ENCODE measurements around the gene ITGAE.
"Not testable (repeated sequence)": the region's sequence is repeated elsewhere in the genome, so short reads cannot be mapped to it uniquely, and the experiment has no call there.

The ITGAE gene

DNA sequence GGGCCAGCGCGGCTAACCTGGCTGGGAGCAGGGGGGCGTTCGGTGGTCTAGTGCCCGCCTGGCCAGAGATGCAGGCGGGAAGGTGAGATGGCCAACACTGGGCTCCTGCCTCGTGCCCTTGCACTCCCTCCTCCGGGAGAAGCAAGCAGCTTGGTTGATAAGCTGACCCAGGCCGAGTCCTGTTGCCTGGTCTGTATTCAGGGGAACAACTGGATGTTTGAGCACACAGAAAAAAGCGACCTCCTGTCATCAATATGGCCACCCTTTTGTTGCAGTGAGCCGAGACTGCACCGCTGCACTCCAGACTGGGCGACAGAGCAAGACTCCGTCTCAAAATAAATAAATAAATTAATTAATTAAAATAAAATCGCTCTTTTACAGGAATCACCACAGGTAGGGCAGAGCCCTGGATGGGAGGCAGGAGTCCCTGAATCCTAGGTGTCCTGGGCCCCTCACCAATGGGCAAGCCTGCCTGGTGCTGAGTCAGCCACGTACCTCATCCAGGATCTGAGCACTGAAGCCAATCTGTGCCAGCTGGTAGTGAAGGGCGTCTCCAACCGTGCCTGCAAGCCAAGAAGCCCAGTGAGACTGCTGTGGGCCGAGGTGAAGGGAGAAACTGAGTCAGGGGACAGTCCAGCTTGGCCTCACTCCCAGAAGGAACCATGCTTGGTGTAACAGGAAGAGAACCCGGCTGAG lies 45.5 kb downstream of the ITGAE start:
- DNase-seq = no peak

DNA sequence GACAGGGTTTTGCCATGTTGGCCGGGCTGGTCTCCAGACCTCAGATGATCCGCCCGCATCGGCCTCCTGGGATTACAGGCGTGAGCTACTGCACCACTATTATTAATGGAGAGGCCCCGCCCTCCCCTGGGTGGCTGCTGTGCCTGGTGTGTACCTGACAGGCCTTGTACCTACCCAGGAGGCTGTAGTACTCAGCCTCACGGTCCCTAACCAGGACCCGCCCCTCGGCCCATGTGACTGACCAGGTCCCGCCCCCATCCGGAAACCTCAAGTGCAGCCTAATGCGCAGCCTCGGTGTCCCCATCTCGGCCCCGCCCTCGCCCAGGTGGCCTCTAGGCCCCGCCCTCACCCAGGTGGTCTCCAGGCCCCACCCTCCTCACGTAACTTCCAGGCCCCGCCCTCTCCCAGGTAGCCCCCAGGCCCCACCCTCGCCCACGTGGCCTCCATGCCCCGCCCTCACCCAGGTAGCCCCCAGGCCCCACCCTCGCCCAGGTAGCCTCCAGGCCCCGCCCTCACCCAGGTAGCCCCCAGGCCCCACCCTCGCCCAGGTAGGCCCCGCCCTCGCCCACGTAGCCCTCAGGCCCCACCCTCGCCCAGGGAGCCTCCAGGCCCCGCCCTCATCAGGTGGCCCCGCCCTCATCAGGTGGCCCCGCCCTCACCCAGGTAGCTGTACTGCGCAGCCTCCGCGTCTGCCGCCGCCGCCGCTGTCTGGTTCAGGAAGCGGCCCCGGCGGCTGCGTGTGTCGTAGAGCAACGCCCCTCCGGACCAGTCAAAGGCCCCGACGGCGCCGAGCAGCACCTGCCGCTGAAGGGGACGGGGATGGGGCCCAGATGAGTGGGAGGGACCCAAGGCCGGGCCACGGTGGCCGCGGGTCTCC lies 46.3 kb downstream of the ITGAE start:
- peak; percentile 85 for DNase-seq

DNA sequence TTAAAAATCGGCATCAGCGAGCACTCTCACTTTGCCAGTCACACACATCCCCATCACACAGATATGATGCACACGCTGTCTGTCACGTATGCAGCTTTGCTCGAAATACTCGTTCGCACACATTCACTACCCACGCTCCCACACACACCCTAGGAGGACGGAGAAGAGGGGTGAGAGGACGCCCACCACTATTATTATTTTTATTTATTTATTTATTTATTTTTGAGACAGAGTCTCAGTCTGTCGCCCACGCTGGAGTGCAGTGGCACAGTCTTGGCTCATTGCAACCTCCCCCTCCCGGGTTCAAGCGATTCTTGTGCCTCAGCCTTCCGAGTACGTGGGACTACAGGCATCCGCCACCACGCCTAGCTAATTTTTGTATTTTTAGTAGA lies 46.9 kb downstream of the ITGAE start:
- DNase-seq = no peak

DNA sequence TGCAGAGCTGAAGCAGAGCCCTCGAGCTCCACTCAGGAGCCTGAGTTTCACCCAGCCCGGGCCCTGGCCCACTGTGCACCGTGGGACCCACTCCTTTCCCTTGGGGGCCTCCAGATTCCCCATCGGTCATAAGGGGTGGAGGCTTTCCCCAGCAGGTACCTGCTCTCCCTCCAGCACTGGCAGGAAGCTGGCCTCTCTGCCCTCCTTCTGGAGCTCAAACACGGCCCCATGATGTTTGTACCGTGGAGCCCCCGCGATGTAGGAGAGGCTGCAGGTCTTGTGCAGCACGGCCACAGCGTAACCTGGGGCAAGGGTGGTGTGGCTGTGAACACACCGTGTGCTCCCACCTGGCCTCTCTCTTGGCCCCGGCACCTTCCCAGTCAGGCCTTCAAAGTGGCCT lies 47.4 kb downstream of the ITGAE start:
- no peak for DNase-seq

- DNase-seq = no peak
Observed at GRCh38 chr17:3751836-3752235, 49.2 kb downstream of the ITGAE start.

GRCh38 chr17:3750926-3751325 lies 50.1 kb downstream of the ITGAE start:
- peak; percentile 32 for DNase-seq

GRCh38 chr17:3750296-3750695 lies 50.7 kb downstream of the ITGAE start:
- no peak for DNase-seq

DNA sequence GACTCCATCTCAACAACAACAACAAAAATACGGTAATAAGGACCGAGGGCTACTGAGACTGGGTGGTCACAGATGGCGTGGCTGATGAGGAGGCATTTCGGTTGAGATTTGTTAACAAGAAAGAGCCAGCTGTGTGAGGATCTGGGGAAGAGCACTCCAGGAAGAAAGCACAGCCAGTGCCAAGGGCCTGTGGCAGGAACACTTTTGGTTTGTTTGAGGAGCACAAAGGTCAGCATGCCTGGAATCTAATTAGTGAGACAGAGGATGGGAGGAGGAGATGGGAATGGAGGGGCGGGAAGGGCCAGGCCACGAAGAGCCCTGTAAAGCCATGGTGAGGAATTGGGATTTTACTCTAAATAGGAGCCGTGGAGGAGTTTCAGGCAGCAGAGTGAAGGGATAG lies 52.4 kb downstream of the ITGAE start:
- DNase-seq = no peak

GRCh38 chr17:3747805-3748204 lies 53.2 kb downstream of the ITGAE start:
- no peak for DNase-seq

DNA sequence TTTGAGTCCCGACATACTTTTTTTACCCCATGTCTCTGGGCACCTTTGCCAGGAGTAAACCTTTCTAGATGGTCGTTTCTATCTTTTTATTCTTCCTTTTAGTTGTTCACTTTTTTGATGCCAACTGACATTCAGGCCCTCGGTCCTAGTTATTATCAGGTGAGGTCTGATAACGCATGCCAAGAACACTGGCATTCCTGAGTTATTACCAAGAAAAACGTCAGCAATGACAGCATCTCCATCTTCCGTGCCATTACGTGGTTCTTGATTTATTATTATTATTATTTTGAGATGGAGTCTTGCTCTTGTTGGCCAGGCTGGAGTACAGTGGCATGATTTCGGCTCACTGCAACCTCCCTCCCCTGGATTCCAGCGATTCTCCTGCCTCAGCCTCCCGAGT lies 55.9 kb downstream of the ITGAE start:
- DNase-seq = no peak

- no peak for DNase-seq
Observed at GRCh38 chr17:3744014-3744413, 57.0 kb downstream of the ITGAE start.

DNA sequence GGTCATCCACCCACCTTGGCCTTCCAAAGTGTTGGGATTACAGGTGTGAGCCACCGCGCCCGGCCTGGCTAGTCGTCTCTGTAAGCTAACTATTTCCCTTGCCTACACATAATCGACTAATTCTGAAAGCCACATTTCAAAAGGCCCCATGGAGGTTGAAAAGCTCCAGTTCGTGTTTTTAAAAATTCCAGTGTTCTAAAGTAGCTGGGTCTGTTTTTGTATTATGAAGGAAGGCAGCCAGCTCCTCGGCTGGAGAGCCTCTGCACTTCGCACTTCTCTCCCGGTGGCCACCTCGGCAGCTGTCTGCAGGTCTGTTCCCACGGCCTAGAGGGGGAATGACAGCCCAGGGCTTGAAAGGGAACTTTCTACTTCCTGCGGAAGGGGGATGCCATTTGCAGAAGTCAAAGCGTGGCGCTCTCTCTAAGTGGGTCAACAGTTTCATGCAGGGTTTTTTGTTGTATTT lies 60.3 kb downstream of the ITGAE start:
- DNase-seq = no peak

- no peak for DNase-seq
Observed at GRCh38 chr17:3739422-3740124, 61.4 kb downstream of the ITGAE start.

DNA sequence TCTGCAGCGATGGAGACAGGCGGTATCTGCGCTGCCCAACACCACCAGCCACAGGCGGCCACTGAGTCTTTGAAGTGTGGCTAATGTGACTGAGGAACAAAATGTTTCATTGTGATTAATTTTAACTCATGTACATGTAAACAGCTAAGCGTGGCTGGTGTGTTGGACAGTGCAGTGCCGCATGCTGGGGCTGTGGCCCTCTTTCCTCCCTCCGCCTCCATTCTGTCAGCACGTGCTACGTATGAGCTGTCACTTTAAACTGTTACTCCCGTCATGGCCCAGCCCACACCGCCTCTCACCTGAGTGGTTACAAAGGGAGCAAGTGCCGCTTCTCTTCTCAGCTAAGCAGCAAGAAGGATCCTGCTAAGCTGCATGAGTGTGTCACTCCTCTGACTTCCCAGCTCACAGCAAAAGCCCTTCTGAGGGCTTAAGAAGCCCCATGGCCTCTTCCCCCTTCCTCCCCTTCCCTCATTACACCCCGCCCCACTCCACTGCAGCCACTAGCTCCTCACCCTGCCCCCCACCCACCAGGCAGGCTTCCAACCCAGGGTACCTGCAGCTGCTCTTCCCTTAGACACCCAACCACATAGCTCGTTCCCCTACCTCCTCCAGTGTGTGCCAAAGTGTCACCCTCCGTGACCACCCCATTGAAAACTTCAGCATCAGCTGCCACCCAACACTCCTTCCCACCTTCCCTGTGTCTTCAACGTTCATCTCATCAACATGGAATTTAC lies 62.3 kb downstream of the ITGAE start:
- peak; percentile 57 for DNase-seq

GRCh38 chr17:3735515-3735914 lies 65.5 kb downstream of the ITGAE start:
- no peak for DNase-seq

DNA sequence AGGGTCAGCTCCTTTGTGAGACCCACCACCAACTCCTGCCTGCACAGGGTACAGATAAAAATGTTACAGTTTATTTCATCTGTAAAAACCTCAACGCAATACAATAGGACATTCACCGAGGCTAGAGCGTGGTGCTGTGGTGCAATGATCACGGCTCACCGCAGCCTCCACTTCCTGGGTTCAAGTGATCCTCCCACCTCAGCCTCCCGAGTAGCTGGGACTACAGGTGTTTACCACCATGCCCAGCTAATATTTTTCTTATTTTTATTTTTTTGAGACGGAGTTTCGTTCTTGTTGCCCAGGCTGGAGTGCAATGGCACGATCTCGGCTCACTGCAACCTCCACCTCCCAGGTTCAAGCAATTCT lies 66.1 kb downstream of the ITGAE start:
- not testable (repeated sequence) for DNase-seq

DNA sequence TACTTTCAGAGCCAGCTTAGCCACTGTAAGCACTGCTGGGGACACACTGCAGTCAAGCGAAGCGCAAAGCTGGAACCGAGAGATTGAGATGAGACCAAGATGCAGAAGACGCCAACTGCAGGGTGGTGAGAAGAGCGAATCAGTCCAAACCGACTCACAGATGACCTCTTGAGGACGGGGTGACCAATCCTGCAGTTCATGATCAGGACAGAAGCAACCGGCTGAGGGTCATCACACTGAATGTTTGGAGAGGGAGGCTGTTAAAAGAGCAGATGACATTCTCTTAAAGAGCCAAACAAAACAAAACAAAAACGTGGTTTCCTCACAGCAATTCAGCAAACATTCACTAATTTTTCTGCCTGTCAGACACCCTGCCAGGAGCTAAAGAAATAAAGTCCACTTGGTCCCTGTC lies 68.8 kb downstream of the ITGAE start:
- no peak for DNase-seq

- no peak for DNase-seq
Observed at GRCh38 chr17:3730881-3731429, 70.0 kb downstream of the ITGAE start.

DNA sequence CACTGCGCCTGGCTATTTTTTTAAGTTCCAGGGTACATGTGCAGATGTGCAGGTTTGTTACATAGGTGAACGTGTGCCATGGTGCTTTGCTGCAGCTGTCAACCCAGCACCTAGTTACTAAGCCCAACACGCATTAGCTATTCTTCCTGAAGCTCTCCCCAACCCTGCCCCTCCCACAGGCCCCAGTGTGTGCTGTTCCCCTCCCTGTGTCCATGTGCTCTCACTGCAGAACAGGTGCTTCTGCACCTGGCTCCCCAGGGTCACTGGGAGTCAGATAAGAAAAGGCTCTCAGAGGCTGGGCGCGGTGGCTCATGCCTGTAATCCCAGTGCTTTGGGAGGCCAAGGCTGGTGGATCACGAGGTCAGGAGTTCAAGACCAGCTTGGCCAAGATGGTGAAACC lies 71.1 kb downstream of the ITGAE start:
- DNase-seq = no peak

DNA sequence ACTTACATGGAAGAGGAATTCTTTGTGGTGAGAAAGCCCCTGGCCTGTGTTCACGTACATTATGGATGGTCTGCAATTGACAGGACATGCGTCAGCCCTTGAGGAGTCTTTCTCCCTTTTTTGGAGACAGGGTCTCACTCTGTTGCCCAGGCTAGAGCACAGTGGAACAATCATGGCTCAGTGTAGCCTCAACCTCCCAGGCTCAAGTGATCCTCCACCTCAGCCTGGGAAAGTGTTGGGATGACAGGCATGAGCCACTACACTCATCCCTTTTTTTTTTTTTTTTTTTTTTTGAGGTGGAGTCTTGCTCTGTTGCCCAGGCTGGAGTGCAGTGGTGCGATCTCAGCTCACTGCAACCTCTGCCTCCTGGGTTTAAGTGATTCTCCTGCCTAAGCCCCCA lies 72.9 kb downstream of the ITGAE start:
- not testable (repeated sequence) for DNase-seq

GRCh38 chr17:3727041-3727440 lies 73.9 kb downstream of the ITGAE start:
- DNase-seq = no peak

DNA sequence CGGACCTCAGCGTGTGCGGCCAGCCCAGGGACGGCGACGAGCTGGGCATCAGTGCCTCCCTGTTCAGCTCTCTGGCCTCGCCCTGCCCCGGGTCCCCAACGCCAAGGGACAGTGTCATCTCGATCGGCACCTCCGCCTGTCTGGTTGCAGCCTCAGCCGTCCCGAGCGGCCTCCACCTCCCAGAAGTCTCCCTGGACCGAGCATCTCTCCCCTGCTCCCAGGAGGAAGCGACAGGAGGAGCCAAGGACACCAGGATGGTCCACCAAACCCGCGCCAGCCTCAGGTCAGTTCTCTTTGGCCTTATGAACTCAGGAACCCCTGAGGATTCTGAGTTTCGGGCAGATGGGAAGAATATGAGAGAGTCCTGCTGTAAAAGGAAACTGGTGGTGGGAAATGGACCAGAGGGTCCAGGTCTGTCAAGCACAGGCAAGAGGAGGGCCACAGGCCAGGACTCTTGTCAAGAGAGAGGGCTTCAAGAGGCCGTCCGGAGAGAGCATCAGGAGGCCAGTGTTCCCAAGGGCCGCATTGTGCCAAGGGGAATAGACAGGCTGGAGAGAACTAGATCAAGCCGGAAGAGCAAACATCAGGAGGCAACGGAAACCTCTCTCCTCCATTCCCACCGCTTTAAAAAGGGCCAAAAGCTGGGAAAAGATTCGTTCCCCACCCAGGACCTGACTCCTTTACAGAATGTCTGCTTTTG lies 76.5 kb downstream of the ITGAE start:
- no peak for DNase-seq

Data from activated CD4-positive, alpha-beta T cell treated with anti-CD3 and anti-CD28 coated beads, Interleukin-2, amount 50 U/mL, for 1 hour (primary cell).